NCI-H1048 (cell line): ENCODE results near the gene INPP5D.
A peak's percentile ranks its signal among the peaks of the same experiment; 100 is the strongest.
"Not testable (repeated sequence)": the region's sequence is repeated elsewhere in the genome, so short reads cannot be mapped to it uniquely, and the experiment has no call there.

ENCODE experiments used
- DNase-seq: peaks from one replicate; lab custom pipeline; 2025; lab: John Stamatoyannopoulos, UW

Gene INPP5D

GRCh38 chr2:233053928-233054784, 6.0 kb upstream of the INPP5D start:
- peak; percentile 7 for DNase-seq

GRCh38 chr2:233055362-233055761, 4.8 kb upstream of the INPP5D start:
- DNase-seq, result no peak

DNA sequence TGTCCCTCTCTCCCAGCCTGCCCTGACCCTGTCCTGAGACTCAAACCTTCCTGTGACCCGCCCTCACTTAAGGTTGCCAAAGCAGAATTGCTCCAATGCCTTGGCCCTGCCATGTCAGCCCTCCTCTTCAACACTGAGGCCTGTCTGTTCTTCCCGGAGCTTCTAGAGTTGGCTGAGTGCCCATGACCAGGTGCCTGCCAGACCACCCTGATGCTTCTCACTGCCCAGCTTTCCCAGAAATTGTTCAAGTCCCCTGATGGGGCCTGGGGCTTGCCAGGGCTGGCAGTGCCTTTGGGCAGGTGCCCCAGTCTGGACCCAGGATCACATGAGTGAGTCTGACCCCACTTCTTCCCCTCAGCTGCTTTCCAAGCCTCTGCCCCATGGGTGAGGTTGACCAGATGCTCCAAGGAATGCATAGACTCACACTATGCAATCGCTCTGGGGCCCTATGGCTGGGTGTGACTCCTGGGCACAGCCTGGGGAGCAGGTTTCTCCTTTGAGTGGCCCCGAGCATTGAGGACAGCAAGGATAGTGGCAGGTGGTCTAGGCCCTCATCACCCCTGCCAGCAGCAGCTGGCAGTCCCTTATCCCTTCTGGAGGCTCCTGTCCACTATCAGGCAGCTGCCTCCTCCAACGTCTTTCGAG, 3.1 kb upstream of the INPP5D start:
- no peak for DNase-seq

DNA sequence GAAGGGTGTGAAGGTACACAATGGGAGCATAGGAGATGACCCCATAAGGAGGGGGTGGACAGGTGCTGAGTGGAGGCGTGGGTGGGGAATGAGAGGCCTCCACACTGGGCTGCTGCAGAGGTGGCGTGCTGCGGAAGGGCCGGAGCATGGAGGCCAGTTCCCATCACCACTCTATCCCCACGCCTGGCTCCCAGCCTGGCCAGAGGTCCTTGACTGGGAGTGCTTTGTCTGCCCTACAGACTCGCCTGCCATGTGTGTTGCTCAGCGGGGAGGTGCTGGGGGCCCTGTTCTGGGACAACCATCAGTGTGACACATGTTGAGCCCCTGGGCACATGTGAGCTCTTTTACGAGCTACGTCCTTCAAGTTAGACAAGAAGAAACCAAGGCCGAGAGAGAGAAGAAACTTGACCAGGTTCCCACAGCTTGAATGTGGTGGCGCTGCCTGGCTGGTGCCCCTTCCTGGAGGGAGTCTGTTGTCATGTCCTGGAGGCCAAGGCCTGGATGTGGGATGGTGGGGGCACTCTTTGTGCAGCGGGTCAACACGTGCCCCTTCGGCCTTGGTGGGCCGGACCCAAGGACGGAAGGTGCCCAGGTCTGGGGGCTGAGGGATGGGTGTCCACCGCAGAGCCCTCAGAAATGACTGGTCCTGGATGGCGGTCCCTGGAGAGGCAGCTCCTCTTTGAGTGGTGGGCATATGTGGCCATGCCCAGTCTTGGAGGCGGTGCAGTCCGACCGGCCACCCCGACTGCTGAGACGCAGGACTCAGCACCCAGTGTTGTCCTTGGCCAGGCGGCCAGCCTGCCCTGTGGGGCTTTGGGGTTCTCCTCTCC, 1.2 kb upstream of the INPP5D start:
- DNase-seq, result no peak

DNA sequence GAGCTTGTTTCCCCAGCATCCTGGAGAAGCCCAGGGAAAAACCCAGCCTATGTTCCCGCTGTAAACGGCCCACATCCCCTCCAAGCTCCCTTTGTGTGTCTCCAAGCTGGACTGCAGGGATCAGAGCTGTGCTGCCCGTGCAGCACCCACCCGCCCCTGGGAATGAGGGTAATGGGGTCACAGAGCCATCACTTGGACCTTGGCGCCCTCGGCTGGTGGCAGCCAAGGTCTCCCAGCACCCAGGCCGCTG, 670 bp upstream of the INPP5D start:
- no peak for DNase-seq

DNA sequence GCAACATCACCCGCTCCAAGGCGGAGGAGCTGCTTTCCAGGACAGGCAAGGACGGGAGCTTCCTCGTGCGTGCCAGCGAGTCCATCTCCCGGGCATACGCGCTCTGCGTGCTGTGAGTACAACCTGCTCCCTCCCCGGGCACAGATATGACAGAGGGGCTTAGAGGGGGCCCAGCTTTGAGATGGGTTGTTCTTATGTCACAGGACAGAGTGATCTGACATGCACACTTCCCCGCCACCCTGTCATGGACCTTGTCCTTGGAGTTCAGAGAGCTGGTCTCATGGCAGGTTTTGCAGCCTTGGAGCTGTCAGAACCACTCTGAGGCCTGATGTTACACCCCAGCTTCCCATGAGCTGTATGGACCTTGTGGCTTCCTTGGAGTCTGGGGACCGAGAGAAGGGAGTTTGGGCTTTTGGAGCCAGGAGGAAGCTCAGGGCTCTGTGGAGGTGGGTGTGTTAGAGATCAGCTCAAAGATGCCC, 398 bp downstream of the INPP5D start:
- no peak for DNase-seq

DNA sequence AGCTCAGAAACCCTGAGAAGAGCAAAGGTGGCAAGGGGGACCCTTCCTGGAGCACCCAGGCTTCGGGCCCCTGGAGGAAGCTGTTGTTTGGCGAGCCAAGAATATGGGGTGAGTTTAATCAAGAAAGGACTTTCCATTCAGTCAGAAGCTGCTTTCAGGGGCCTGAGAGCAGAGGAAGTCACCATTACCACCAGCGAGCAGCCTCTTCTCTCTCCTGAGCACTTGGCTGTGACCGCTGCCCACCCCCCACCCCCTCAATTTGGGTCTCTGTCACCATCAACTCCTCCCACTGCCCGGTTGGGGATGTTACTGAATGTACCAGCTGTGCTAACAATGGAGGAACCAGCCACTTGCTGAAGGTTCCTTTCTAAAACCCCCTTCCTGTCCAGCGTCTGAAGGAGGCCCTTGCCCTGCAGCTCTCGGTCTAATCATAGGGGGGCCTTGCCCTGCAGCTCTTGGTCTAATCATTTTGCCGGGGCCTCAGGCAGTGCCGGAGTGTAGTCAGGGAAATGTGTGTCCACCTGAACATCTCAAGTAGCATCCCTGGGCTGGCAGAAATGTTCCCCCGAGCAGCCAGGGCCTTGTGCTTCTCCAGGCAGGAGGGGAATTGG, 943 bp downstream of the INPP5D start:
- no peak for DNase-seq

DNA sequence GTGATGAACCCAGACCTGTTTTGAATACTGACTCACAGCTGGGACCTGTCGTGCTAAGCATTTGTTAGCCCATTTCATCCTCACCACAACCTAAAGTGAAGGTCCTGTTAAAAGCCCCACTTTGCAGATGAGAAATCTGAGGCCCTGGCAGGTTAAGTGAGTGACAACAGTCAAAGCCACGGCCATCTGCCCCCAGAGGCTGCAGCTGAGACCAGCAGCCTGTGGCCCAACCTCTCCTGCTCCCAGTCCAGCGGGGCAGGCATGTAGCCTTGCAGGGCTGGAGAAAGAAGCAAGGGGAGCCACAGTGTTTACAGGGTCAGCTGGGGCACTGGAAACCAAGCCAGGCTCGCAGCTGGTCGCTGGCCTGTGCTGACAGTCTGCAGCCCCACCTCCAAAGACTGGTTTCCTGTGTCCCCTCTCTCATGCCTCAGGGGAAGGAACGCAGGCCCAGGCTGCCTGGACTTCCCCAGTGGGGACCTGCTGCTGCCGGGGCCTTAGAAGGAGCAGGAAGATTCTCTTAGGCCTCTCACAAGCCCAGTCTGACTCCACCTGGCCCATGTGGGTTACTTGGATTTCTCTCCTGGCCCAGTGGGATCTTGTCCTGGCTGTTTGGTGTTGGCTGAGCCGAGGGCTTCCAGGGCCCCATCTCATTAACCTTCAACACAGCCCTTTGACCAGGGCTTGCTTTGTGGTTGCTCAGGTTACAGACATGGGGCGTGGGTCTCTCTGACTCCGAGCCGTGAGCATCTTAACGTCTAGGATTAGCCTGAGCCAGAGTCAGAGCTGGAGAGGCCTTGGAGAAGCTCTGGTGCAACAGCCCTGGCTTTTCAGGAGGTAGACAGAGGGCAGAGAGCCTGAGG, 1.7 kb downstream of the INPP5D start:
- DNase-seq, result no peak

GRCh38 chr2:233062451-233062850, 2.3 kb downstream of the INPP5D start:
- DNase-seq, result no peak

DNA sequence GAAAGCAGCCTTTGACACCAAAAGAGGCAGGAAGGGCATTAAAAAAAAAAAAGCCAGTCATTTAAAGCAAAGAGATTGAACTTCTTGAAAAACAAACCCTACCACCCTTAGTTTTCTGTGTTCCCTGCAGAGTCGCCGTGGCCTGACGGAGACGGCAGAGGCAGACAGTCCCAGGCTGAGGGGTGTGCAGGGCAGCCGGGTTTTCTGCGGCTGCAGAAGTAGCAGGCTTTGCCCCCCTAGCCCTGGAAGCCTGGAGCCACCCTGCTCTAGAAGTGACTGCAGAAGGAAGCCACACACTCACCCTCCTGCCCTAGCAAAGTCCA, 2.8 kb downstream of the INPP5D start:
- DNase-seq, result no peak

- no peak for DNase-seq
These were observed 3.3 kb downstream of the INPP5D start for GRCh38 chr2:233063269-233063975.

- no peak for DNase-seq
These were observed 3.9 kb downstream of the INPP5D start for GRCh38 chr2:233063976-233064411.

DNA sequence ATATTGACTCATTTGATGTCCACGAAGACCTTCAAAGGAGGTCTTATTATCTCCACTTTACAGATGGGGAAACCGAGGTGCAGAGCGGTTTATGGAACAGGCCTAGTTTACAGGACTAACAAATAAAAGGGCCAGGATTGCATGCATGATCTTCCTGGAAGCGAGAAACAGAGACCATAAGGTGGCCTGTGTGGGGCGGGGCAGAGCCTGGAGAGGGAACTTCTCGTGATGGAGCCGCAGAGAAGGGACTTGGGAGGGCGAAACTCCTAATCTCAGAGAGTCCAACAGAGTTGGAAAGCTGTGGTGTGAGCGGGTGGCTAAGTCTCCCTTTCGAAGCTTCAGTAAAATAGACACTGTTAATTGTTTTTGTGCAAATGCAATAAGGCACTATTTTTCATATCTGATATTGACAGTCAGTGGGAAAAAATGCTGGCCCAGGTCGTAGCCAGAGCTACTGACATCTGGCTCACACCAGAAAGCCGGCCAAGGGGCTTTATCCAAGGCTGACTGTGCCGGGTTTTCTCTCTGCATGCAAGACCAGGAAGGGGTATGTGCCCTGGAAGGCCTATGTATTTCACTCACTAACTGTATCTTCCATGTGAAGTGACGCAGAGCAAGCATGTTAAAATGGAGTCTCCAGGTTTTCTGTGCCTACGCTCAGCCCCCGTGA, 4.5 kb downstream of the INPP5D start:
- DNase-seq, result no peak

GRCh38 chr2:233065200-233065589, 5.1 kb downstream of the INPP5D start:
- DNase-seq, result not testable (repeated sequence)

DNA sequence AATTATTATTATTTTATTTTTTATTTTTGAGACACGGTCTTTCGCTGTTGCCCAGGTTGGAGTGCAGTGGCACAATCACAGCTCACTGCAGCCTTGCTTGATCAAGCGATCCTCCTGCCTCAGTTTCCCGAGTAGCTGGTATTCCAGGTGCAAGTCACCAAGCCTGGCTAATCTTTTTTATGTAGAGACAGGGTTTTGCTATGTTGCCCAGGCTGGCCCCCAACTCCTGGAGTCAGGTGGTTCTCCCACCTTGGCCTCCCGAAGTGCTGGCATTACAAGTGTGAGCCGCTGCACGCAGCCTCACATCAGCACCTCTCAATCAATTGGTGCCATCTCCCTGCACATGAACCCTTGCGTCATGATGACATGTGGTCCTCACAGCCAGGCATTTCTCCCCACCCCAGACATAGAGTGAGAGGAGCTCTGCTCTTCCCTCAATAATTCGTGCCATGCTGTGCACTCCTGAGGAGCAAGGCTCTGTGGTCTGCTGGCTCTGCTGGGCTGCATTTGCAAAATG, 5.9 kb downstream of the INPP5D start:
- no peak for DNase-seq

DNA sequence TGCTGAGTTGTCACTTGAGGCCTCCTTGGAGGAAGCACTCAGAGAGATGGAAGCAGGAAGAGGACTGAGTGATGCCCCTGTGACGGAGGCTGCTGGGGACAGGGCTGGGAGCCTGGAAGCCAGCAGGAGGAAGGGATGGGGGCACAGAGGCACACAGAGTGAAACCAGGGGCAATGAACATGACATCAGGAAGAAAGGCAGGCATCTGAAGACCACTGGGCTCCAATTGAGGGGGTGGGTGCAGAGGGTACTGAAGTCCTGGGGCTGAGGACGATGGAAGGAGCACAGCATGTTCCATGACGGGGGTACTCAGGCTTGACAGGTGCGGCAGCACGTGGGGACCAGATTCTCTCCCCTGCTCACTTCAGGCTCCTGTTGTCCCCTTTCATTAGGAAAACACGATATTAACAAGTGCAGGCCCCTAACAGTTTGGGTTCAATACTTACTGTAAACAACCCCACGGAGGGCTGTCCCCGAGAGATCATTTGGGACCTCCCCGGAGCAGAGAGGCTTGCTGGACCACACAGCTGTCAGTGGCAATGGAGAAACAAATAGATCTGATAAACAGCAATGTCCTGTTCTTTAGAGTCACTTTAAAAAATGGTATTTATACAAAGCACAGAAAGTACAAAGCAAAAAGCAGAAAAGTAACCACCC, 8.7 kb downstream of the INPP5D start:
- DNase-seq, result no peak

GRCh38 chr2:233072838-233073237, 12.7 kb downstream of the INPP5D start:
- no peak for DNase-seq

- no peak for DNase-seq
These were observed 14.0 kb downstream of the INPP5D start for GRCh38 chr2:233074106-233074505.

DNA sequence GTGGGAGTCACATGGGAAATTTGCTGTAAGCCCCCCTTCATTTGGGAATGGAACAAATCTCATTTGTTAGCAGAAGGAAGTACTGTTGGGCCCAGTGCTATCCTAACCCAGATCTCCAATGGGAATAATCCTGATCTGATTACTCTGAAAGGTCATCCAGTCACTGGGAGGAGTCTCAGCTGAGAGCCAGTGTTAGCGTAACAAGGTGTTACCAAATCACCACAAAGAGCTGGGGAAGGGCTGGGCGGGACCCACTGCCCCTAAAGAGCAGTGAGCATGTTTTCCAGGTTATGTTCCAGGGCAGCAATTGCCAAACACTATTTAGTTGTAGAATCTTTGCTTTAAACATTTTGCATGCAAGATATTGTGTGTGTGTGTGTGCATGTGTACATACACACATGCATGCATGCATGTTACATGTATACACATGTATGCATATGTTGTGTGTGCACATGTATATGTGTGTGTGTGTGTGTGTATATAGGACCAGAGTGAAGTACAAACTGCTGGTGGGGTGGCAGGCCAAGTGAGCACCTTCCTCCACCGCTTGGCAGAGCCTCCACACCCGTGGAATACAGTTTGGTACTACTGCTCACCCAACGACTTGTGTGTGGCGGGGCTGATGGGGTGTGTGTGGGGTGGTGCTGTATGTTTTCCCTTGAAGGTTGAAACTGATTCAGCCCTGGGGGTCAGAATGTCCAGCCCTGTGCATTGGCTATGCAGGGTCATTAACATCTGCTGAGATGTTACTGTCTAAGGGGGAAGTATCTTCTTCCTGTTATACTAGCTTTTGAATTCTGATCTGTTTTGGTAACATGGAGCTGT, 15.2 kb downstream of the INPP5D start:
- no peak for DNase-seq
